ENCODE results near the gene ASIC2. TPM values are rescaled to one million over a fixed set of nuclear protein-coding genes. Genes with fewer than 3 reads are reported as not detected.

Gene ASIC2
- total RNA-seq, 5 donors from 2014 or later (not counting 1 experiment from before 2014, with no cell fraction given): not detected

- Mint-ChIP-seq H3K27me3 (peaks cover 12 to 17% of the 10 kb centered on the region in 2 donors), H3K36me3 (no peaks in the 10 kb centered on the region), H3K4me3 (no peak overlapping the region), H3K27ac (no peak overlapping the region), H3K4me1 (no peaks in the 10 kb centered on the region), H3K9me3 (no peaks in the 10 kb centered on the region)
- CTCF ChIA-PET: no interaction called here
- no peaks in the 10 kb centered on the region for H3K36me3 ChIP-seq (ENCODE audit: control insufficient read depth in 2 of 2, extremely low read depth in 1 of 2, insufficient read depth in 1 of 2, low read length in 1 of 2)
- ATAC-seq (replicated peaks in 1 of 4) (no peak), DNase-seq (no peak)
- peaks cover 0 to 31% of the 10 kb centered on the region in 2 experiments for H3K27me3 ChIP-seq (replicated peaks in 1 of 2; ENCODE audit: control insufficient read depth in 2 of 2, extremely low read depth in 1 of 2, insufficient read depth in 2 of 2, low read length in 1 of 2)
- WGBS (ENCODE audit: insufficient coverage): 83% methylated on average over 12 of the region's 17 CpGs
- POLR2A ChIA-PET: no interaction called here
- H3K4me1 ChIP-seq (ENCODE audit: control insufficient read depth in 1 of 2, extremely low read depth in 1 of 2, insufficient read depth in 2 of 2, low read length in 2 of 2): no peaks in the 10 kb centered on the region
- no peaks in the 10 kb centered on the region for H3K9me3 ChIP-seq
- no peak overlapping the region for H3K4me3 ChIP-seq (ENCODE audit: control insufficient read depth in 1 of 2, extremely low read depth in 1 of 2, low read length in 1 of 2)
- H3K27ac ChIP-seq (ENCODE audit: low read length): no peak overlapping the region
Observed at GRCh38 chr17:33019161-33019890, 273.8 kb downstream of the ASIC2 start.

- ChIA-PET POLR2A (no interaction called here), CTCF (no interaction called here)
- peaks cover 14 to 15% of the 10 kb centered on the region in 2 donors for H3K27me3 Mint-ChIP-seq
- H3K4me3 ChIP-seq (ENCODE audit: control insufficient read depth in 1 of 2, extremely low read depth in 1 of 2, low read length in 1 of 2): no peak overlapping the region
- H3K4me1 Mint-ChIP-seq: no peaks in the 10 kb centered on the region
- DNase-seq (no peak), ATAC-seq (replicated peaks in 1 of 4) (no peak)
- H3K36me3 Mint-ChIP-seq: no peaks in the 10 kb centered on the region
- no peaks in the 10 kb centered on the region for H3K4me1 ChIP-seq (ENCODE audit: control insufficient read depth in 1 of 2, extremely low read depth in 1 of 2, insufficient read depth in 2 of 2, low read length in 2 of 2)
- H3K27me3 ChIP-seq (replicated peaks in 1 of 2; ENCODE audit: control insufficient read depth in 2 of 2, extremely low read depth in 1 of 2, insufficient read depth in 2 of 2, low read length in 1 of 2): peaks cover 0 to 36% of the 10 kb centered on the region in 2 experiments
- no peaks in the 10 kb centered on the region for H3K9me3 ChIP-seq
- no peak overlapping the region for H3K4me3 Mint-ChIP-seq
- no peaks in the 10 kb centered on the region for H3K9me3 Mint-ChIP-seq
- no CpG with 5 or more reads among the region's 5 CpGs for WGBS (ENCODE audit: insufficient coverage)
- H3K27ac Mint-ChIP-seq: no peak overlapping the region
- H3K27ac ChIP-seq (ENCODE audit: low read length): no peak overlapping the region
- no peaks in the 10 kb centered on the region for H3K36me3 ChIP-seq (ENCODE audit: control insufficient read depth in 2 of 2, extremely low read depth in 1 of 2, insufficient read depth in 1 of 2, low read length in 1 of 2)
Observed at GRCh38 chr17:33017366-33017765, 275.7 kb downstream of the ASIC2 start.

GRCh38 chr17:33016920-33017319 lies 276.2 kb downstream of the ASIC2 start:
- Histone ChIP-seq H3K4me1 (ENCODE audit: control insufficient read depth in 1 of 2, extremely low read depth in 1 of 2, insufficient read depth in 2 of 2, low read length in 2 of 2) (no peaks in the 10 kb centered on the region), H3K36me3 (ENCODE audit: control insufficient read depth in 2 of 2, extremely low read depth in 1 of 2, insufficient read depth in 1 of 2, low read length in 1 of 2) (no peaks in the 10 kb centered on the region), H3K27ac (ENCODE audit: low read length) (no peak overlapping the region), H3K4me3 (ENCODE audit: control insufficient read depth in 1 of 2, extremely low read depth in 1 of 2, low read length in 1 of 2) (no peak overlapping the region), H3K27me3 (replicated peaks in 1 of 2; ENCODE audit: control insufficient read depth in 2 of 2, extremely low read depth in 1 of 2, insufficient read depth in 2 of 2, low read length in 1 of 2) (peaks cover 0 to 36% of the 10 kb centered on the region in 2 experiments), H3K9me3 (no peaks in the 10 kb centered on the region)
- DNase-seq (no peak), ATAC-seq (replicated peaks in 1 of 4) (no peak)
- ChIA-PET POLR2A (no interaction called here), CTCF (no interaction called here)
- no peaks in the 10 kb centered on the region for H3K4me1 Mint-ChIP-seq
- no peaks in the 10 kb centered on the region for H3K9me3 Mint-ChIP-seq
- H3K4me3 Mint-ChIP-seq: no peak overlapping the region
- H3K27me3 Mint-ChIP-seq: peaks cover 14 to 15% of the 10 kb centered on the region in 2 donors
- H3K36me3 Mint-ChIP-seq: no peaks in the 10 kb centered on the region
- WGBS (ENCODE audit: insufficient coverage): 74% methylated on average over 5 of the region's 6 CpGs
- no peak overlapping the region for H3K27ac Mint-ChIP-seq

- H3K4me3 ChIP-seq (ENCODE audit: control insufficient read depth in 1 of 2, extremely low read depth in 1 of 2, low read length in 1 of 2): no peak overlapping the region
- ChIA-PET CTCF (no interaction called here), POLR2A (no interaction called here)
- H3K9me3 ChIP-seq: no peaks in the 10 kb centered on the region
- Mint-ChIP-seq H3K36me3 (no peaks in the 10 kb centered on the region), H3K4me1 (no peaks in the 10 kb centered on the region), H3K27ac (no peak overlapping the region), H3K4me3 (no peak overlapping the region), H3K27me3 (peaks cover 15 to 17% of the 10 kb centered on the region in 2 donors), H3K9me3 (no peaks in the 10 kb centered on the region)
- H3K4me1 ChIP-seq (ENCODE audit: control insufficient read depth in 1 of 2, extremely low read depth in 1 of 2, insufficient read depth in 2 of 2, low read length in 2 of 2): no peaks in the 10 kb centered on the region
- WGBS (ENCODE audit: insufficient coverage): 71% methylated on average over 7 of the region's 9 CpGs
- peaks cover 0 to 28% of the 10 kb centered on the region in 2 experiments for H3K27me3 ChIP-seq (replicated peaks in 1 of 2; ENCODE audit: control insufficient read depth in 2 of 2, extremely low read depth in 1 of 2, insufficient read depth in 2 of 2, low read length in 1 of 2)
- no peak for ATAC-seq (replicated peaks in 1 of 4)
- no peaks in the 10 kb centered on the region for H3K36me3 ChIP-seq (ENCODE audit: control insufficient read depth in 2 of 2, extremely low read depth in 1 of 2, insufficient read depth in 1 of 2, low read length in 1 of 2)
- no peak for DNase-seq
- no peak overlapping the region for H3K27ac ChIP-seq (ENCODE audit: low read length)
Observed at GRCh38 chr17:33015716-33016346, 277.3 kb downstream of the ASIC2 start.

GRCh38 chr17:33014751-33015150 lies 278.3 kb downstream of the ASIC2 start:
- ChIA-PET CTCF (no interaction called here), POLR2A (no interaction called here)
- Histone ChIP-seq H3K9me3 (no peaks in the 10 kb centered on the region), H3K36me3 (ENCODE audit: control insufficient read depth in 2 of 2, extremely low read depth in 1 of 2, insufficient read depth in 1 of 2, low read length in 1 of 2) (no peaks in the 10 kb centered on the region), H3K4me1 (ENCODE audit: control insufficient read depth in 1 of 2, extremely low read depth in 1 of 2, insufficient read depth in 2 of 2, low read length in 2 of 2) (no peaks in the 10 kb centered on the region), H3K27me3 (replicated peaks in 1 of 2; ENCODE audit: control insufficient read depth in 2 of 2, extremely low read depth in 1 of 2, insufficient read depth in 2 of 2, low read length in 1 of 2) (peaks cover 0 to 28% of the 10 kb centered on the region in 2 experiments), H3K27ac (ENCODE audit: low read length) (no peak overlapping the region), H3K4me3 (ENCODE audit: control insufficient read depth in 1 of 2, extremely low read depth in 1 of 2, low read length in 1 of 2) (no peak overlapping the region)
- no peaks in the 10 kb centered on the region for H3K9me3 Mint-ChIP-seq
- no peak overlapping the region for H3K4me3 Mint-ChIP-seq
- H3K27me3 Mint-ChIP-seq: peaks cover 16 to 17% of the 10 kb centered on the region in 2 donors
- DNase-seq: no peak
- 94% methylated on average over 3 of the region's 7 CpGs for WGBS (ENCODE audit: insufficient coverage)
- no peak overlapping the region for H3K27ac Mint-ChIP-seq
- H3K4me1 Mint-ChIP-seq: no peaks in the 10 kb centered on the region
- no peak for ATAC-seq (replicated peaks in 1 of 4)
- H3K36me3 Mint-ChIP-seq: no peaks in the 10 kb centered on the region

GRCh38 chr17:33013596-33014375 lies 279.3 kb downstream of the ASIC2 start:
- peaks cover 12 to 18% of the 10 kb centered on the region in 2 donors for H3K27me3 Mint-ChIP-seq

More at GRCh38 chr17:33013596-33014375, 279.3 kb downstream of the ASIC2 start:
- H3K4me3 Mint-ChIP-seq: no peak overlapping the region
- no peak overlapping the region for H3K27ac Mint-ChIP-seq
- ATAC-seq (replicated peaks in 1 of 4) (no peak), DNase-seq (no peak)
- no peaks in the 10 kb centered on the region for H3K9me3 Mint-ChIP-seq
- POLR2A ChIA-PET: no interaction called here
- H3K4me1 ChIP-seq (ENCODE audit: control insufficient read depth in 1 of 2, extremely low read depth in 1 of 2, insufficient read depth in 2 of 2, low read length in 2 of 2): no peaks in the 10 kb centered on the region
- no peaks in the 10 kb centered on the region for H3K36me3 ChIP-seq (ENCODE audit: control insufficient read depth in 2 of 2, extremely low read depth in 1 of 2, insufficient read depth in 1 of 2, low read length in 1 of 2)
- H3K27ac ChIP-seq (ENCODE audit: low read length): no peak overlapping the region
- peaks cover 0 to 29% of the 10 kb centered on the region in 2 experiments for H3K27me3 ChIP-seq (replicated peaks in 1 of 2; ENCODE audit: control insufficient read depth in 2 of 2, extremely low read depth in 1 of 2, insufficient read depth in 2 of 2, low read length in 1 of 2)
- H3K36me3 Mint-ChIP-seq: no peaks in the 10 kb centered on the region
- 87% methylated on average over 17 of the region's 18 CpGs for WGBS (ENCODE audit: insufficient coverage)
- H3K4me1 Mint-ChIP-seq: no peaks in the 10 kb centered on the region
- H3K9me3 ChIP-seq: no peaks in the 10 kb centered on the region
- CTCF ChIA-PET: no interaction called here
- no peak overlapping the region for H3K4me3 ChIP-seq (ENCODE audit: control insufficient read depth in 1 of 2, extremely low read depth in 1 of 2, low read length in 1 of 2)

All from T-cell (primary cell).